ENCODE results near the gene RNF151.

Gene RNF151

DNA sequence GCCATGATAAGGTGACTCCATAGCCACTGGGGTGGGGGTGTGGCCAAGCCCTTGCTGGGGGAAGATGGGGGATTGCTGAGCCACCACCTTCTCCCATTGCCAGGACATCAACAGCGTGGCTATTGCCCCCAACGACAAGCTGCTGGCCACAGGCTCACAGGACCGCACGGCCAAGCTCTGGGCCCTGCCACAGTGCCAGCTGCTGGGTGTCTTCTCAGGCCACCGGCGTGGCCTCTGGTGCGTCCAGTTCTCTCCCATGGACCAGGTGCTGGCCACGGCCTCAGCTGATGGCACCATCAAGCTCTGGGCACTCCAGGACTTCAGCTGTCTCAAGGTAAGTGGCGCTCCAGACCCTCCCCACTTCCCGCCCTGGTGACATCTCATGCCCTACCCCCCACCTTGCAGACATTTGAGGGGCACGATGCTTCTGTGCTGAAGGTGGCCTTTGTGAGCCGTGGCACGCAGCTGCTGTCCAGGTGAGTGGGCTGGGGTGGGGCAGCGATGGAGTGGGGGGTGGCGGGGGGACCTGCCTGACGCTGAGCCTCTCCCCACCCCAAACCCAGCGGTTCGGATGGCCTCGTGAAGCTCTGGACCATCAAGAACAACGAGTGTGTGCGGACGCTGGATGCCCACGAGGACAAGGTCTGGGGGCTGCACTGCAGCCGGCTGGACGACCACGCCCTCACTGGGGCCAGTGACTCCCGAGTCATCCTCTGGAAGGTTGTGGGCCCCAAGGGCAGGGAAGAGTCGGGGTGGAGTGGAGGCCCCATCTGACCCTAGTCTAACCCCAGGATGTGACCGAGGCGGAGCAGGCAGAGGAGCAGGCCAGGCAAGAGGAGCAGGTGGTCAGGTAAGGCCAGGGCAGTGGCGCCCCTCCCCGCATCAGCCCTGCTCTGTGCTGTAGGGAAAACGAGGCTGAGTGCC, 10.6 kb downstream of the RNF151 start:
- no peak for DNase-seq (ENCODE audit: low read depth)

DNA sequence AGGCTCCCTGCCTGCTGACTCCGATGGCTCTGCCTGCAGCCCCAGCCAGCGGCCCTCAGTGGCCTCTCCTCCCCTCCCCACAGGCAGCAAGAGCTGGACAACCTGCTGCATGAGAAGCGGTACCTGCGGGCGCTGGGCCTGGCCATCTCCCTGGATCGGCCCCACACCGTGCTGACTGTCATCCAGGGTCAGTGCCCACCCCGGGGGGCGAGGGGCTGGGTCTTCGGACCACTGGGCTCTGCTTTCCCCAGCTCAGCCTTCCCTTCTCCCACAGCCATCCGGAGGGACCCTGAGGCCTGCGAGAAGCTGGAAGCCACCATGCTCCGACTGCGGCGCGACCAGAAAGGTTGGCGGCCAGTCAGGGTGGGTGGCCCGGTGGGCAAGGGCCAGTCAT, 11.2 kb downstream of the RNF151 start:
- no peak for DNase-seq (ENCODE audit: low read depth)

DNA sequence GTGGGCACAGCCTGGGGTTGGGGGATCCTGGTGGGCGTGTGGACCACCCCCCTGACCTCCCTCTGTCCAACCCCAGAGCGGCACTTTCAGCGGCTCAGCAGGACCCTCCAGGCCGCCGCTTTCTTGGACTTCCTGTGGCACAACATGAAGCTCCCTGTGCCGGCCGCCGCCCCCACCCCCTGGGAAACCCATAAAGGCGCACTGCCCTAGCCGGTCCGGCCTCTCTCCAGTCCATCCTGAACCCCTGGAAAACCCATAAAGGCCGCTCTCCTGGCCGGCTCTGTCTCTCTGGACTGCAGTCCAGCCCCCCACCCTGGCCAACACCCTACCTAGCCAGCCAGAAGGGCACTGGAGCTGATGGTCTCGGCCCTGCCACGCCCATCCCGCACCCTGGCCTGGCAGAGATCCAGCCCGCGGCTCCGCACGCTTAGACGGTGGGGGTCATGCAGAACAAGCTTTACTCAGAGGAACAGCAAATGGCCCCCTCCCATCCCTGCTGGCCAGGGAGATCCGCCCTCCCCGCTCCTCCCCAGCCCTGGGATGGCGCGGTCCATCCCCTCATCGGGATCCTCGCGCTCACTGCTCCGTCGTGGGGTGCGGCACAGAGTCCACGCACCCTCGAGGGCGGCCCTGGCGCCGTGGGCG, 11.9 kb downstream of the RNF151 start:
- no peak for DNase-seq (ENCODE audit: low read depth)

DNA sequence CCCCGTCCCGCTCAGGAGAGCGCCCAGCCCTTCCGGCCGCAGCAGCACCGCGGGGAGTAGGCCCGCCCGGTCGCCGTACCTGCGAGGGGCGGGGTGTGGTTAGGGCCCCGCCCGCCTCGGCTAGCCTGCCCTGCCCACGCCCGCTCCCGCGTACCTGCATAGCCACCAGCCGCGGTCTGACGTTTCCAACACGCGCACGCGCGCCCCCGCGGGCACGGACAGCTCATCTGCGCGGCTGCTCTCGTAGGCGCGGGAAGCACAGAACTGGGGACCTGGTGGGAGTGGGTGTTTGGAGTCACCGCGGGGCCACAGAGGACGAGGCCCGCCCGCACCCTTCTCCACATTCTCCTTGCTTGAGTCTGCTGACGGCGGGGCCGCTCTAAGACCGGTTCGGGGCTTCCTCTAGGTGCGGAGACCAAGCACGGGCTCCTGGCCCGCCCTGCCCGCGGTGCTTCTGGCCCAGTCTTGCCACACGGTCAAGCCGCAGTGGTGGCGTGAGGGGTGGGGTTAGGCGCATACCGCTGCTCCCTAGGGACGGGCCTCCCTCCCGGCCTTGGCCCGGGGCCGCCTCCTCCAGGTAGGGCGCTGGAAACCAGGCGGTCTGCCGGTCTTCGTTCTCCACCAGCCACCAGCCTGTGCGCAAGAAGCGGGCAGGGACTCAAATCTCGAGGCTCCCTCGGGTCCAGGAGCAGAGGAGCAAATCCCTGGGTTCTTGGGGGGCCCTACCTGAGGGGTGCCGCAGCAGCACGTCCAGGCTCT, 12.8 kb downstream of the RNF151 start:
- DNase-seq (ENCODE audit: low read depth) = no peak

DNA sequence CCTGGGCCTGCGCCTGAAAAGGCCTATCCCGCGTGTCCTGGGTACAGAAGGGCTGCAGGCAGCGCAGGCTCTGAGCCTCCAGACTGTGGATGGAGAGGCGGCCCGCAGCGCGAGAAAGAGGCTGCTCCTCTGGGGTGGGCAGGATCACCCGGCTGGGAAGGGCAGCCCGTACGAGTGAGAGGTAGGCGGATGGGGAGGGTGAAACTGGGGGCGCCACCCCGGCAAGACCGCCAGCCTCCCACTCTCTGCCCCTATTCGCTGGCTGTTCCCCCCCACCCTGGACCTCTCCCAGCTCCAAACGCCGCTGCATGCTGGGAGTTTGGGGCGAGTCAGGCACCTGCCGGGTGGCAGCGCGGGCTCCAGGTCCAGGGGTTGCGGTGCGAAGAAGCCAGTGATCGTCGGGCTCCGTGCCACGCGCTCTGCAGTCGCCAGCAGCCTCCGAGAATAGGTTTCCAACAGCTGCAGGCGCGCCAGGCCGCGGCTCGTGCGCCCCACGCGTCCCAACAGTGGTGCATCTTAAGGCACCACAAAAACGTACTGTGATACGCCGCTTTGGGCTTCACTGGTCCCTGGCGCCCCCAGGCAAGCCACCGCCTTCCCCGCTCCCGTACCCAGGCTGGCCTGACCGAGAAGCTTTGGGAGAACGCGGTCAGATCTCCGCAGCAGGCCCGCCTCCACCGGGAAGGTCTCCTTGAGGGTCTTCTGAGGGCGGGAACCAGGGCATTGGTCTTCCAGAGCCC, 13.5 kb downstream of the RNF151 start:
- no peak for DNase-seq (ENCODE audit: low read depth)

DNA sequence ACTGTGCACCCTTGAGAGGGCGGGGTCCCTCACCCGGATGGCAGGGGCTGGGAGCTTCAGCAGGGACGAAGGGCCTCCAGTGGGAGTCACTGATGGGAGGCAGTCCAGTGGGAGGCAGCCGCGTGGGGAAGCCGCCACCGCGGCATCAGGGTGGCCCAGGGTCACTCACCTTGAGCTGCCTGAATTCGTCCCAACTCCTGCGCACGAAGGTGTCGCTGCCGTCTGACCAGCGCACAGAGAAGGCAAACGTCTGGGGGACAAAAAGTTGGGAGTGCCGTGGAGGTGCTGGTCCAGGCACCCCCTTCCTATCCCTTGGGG, 14.1 kb downstream of the RNF151 start:
- DNase-seq (ENCODE audit: low read depth) = no peak

DNA sequence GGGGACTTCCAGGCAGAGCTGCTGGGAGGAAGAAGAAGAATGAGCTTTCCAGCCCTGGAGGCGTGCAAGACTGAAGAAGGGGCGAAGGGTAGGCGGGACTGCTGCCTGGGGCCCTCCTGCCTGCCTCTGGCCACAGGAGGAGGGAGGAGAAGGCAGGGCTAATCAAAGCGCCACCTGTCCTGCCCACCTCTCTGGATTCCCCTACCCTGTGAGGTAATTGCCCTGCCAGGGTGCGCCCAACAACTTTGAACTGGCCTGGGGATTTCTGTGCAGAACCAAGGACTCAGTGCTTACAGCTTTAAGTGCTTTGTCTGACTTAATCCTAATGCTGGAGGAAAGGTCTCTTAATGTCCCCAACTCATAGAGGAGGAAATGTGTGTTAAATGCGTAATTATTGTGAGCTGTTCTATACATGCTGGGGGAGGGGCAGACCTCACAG, 14.8 kb downstream of the RNF151 start, which contains the start of gene NOXO1:
NOXO1 (minus strand) TSS at position 72 of the 439 bp plus-strand sequence. CDS start 290 bp downstream, outside the sequence.
- DNase-seq (ENCODE audit: low read depth) = no peak

DNA sequence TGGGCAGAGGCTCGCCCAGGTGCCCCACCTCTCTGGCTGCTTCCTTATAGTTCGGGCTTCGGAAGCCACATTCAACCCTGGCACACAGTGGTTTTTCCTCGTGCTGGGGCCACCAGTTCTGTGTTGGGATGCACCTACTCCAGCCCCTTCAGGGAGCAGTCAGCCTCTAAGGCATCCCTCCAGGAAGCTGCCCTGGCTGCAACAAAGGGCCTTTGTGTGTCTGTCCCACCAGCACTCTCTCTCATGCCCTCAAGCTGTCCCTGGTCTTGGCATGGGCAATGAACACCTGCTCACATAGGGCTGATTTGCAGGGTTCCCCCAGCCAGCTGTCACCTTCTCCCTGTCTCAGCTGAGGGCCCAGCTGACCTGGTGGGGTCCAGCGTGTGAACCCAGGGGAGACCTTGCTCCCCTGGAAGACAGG, 15.4 kb downstream of the RNF151 start:
- DNase-seq (ENCODE audit: low read depth) = no peak

DNA sequence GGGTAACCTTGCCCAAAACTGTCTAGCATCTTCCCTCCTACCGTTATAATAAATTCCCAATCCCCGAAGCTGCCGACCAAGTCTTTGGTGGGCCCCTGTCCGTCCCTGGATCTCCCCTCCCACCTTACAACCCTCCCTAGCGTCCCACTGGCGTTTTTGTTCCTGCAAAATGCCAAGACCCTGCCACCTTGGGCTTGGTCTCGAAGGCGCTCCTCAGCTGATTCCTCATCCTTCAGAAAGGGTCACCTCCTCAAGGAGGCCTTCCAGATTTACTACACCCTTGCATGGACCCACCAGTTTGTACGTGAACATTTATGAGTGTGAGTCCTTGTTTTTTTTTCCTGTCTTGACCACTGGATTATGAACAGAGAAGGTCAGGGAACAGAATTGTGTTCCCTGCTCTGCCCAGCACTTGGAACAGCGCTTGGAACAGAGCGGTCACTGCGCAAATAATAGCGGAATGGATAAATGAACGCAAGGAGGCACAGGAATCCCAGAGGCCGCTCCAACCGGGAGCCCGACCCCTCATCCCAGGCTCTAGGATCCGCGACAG, 16.4 kb downstream of the RNF151 start:
- DNase-seq (ENCODE audit: low read depth) = no peak

DNA sequence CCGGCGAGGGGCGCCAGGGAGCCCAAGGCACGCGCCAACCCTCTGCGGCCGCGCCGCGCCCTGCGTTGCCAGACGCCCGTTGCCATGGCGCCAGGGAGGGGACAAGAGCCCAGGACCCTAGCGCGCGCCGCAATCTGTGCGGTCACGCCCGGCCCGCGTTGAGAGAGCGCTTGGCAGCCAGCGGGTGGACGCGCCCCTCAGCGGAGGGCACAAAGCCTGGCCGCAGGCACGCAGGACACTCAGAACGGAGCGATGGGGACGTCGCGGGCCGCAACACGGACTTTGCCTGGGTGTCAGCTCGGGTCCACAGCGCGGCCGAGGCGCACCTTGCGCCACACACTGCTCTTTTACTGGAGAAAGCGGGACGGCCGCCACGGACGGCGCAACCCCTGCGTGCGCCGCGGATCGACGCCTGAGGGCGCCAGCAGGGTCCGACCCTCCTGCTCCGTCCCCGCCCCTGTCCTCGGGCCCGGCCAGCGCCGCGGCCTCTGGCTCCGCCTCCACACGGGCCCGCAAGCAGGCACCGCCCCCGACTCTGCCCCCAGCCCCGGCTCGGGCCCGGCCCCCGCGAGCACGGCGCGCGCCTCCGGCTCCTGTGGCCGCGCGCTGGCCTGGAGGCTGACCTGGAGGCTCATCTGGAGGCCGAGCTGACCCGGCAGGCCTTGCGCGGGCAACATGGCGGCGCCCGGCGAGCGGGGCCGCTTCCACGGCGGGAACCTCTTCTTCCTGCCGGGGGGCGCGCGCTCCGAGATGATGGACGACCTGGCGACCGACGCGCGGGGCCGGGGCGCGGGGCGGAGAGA, 17.1 kb downstream of the RNF151 start, which contains the start of gene GFER:
GFER (plus strand) TSS at position 650 of the 803 bp plus-strand sequence; CDS start at position 676, 26 bp downstream.
- peak; percentile 83 for DNase-seq (ENCODE audit: low read depth)

DNA sequence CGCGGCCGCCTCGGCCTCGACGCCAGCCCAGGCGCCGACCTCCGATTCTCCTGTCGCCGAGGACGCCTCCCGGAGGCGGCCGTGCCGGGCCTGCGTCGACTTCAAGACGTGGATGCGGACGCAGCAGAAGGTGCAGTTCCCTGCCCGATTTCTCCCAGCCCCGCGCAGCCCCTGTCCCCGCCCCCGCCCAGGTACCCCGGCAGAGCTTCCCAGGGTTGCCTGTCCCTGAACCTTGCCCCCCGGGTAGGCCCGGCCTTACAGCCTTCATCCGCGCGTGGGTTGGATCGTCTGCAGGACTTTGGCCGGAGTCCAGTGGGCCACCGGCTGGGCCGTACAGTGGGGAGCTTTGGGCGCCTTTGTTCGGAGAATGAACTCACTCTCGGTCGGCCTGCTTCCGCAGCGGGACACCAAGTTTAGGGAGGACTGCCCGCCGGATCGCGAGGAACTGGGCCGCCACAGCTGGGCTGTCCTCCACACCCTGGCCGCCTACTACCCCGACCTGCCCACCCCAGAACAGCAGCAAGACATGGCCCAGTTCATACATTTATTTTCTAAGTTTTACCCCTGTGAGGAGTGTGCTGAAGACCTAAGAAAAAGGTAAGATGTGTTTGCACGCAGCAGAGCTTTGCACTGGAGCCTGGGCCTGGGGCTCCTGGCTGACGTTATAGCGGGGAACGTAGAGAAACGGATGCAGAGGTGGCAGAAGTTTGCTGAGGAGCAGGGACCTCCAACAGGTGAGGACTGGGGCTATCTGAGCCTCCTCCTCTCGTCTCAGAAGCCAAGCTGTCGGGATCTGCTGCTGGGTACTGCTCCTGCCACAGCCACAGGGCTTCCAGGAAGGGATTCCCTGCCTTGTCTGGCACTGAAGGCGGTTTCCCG, 17.9 kb downstream of the RNF151 start:
- DNase-seq (ENCODE audit: low read depth) = no peak

DNA sequence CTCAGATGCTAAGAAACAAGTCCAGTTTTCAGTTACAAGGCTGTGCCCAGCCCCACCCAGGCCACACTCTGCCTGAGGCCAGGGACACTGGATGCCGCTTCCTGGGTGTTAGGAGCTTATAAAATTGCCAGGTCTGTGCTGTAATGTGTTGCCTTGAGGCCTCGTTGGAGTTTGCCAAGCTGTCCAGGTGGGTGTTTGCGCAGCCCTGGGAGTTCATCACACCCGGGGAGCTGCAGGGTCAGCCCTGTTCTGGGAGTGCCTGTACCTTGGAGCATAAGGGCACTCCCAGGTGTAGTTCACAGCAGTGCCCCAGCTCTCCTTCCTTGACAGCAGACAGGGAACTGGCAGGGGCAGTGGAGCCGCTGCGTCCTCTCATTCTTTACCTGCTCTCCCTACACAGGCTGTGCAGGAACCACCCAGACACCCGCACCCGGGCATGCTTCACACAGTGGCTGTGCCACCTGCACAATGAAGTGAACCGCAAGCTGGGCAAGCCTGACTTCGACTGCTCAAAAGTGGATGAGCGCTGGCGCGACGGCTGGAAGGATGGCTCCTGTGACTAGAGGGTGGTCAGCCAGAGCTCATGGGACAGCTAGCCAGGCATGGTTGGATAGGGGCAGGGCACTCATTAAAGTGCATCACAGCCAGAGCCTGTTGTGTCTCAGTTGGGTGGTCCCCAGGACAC, 19.0 kb downstream of the RNF151 start:
- no peak for DNase-seq (ENCODE audit: low read depth)

DNA sequence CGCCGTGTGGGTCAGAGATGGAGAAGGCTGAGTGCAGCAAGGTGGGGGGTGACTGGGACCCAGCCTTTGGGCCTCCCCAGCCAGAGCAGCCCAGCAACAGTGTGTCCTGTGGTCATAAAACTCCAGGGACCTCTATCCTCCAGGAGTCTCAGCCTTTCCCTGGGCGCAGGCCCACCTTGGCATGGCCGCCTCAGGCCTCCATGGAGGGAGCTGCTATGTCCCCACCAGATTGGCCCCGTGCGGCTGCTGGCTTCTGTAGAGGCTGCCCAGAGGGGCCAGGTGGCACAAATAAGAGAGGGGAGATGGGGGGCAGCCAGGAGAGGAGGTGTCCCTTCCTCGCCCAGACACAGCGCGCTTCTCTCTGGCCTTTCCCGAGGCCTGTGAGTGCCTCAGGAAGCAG, 20.5 kb downstream of the RNF151 start:
- DNase-seq (ENCODE audit: low read depth) = no peak

DNA sequence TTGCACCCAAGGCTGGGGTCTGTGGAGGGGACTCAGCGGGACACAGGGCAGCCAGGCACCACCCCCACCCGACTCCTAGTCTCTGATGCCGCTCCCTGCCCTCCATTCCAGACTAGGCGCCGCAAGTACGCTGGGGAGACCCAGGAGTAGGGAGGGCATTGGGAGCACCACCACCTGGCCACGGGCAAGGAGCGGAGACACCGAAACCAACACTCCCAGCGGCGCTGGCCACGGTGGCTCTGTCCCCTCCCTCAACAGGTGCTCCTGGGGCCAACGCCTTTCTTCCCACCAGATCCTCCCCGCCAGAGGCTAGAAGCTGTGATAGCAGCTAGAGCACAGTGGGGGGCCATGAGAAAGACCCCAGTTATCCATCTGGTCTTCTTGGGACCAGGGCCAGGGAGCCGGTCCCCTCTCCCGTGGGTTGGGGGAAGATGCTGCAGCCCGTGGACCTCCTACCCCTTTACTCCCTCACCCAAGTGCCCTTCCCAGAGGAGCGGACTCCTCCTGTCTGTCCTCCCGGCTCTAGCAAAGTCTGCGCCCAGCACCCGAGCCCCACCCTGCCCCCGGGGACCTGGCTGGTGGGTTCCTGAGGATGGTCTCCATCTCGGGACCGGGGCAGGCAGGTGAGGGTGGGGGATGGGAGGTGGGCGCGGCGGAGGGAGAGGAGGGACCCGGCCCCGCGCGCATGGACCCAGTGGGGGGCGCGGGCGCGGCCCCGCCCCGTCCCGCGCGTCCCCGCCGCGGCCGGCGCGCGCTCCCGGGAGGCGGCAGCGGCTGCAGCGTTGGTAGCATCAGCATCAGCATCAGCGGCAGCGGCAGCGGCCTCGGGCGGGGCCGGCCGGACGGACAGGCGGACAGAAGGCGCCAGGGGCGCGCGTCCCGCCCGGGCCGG, 22.8 kb downstream of the RNF151 start, which contains the start of gene SYNGR3:
SYNGR3 (plus strand) TSS at position 762 of the 892 bp plus-strand sequence. CDS start 133 bp downstream, outside the sequence.
- no peak for DNase-seq (ENCODE audit: low read depth)

DNA sequence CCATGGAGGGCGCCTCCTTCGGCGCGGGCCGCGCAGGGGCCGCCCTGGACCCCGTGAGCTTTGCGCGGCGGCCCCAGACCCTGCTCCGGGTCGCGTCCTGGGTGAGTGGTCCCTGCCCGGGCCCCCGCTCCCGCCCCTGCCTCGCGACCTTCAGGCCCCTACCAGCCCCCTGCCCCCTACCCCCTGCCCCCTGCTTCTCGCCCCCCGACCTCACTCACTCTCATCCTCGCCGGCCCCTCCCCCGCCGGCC, 23.4 kb downstream of the RNF151 start:
- no peak for DNase-seq (ENCODE audit: low read depth)

DNA sequence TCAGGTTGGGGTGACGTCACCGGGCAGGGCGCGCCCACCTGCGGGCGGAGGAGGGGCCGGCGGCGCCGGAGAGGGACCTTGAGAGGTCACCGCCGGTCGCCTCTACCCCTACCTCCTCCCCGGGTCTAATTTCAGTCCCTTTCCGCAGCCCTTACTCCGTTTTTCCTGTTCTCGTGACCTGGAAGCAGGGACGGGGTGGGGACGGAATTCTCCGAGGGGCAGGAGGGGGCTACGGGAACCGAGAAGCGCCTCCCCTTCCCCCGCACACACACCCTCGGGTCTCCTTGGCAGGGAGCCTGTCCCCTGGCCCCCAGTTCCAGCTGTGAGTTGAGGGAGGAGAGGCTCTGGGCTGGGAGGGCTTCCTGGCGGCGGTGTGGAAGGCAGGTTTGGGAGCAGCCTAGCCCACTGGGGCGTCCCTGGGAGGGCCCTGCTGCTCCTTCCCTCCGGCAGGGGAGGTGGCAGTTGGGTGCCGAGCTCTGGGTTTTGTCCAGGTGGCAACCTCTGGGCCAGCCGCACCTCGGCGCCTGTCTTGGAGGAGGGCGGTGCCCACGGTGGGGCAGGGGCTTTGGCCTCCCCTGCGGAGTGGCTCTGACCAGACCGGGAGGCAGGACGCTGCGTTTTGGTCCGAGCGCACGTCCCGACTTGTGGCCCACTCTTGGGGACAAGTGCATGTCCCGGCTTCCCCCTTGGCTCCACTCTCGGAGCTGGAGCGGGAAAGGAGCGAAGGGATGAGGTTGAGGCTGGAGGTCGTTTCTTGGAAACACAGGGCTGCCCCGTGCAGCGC, 23.9 kb downstream of the RNF151 start:
- no peak for DNase-seq (ENCODE audit: low read depth)

DNA sequence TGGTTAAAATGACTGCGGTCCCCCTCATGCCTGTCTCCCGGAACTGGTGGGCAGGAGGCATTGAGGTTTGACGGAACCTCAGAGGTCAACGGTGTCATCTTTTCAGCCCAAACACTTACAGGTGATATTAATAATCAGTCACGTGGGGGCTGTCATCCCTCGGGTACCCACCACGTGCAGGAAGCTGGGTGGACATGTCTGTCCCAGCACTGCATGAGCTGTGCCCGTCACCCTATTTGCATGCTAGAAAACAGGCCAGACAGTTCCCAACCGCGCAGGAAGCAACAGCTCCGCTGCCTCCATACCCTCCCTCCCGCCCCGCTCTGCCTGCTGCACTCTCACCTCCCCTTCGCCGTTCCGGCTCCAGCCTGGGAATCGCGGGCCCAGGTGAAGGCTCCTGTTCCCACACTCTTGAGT, 24.5 kb downstream of the RNF151 start:
- no peak for DNase-seq (ENCODE audit: low read depth)
